H9 (cell line): ENCODE results near the gene CNOT9. TPM values are rescaled to one million over a fixed set of nuclear protein-coding genes. Genes with fewer than 3 reads are reported as not detected.

Source experiments
- DNase-seq: peaks from one replicate; pipeline ENCODE4 v3.0.0-alpha.2; 2017
- H2AFZ ChIP-seq: one replicate; pipeline ENCODE4 v1.6.1; 2013; ENCODE audit warnings: mild to moderate bottlenecking, low read length, control low read depth, moderate library complexity
- H2AK5ac ChIP-seq: 2 replicates; pipeline ENCODE4 v1.6.1; 2013; ENCODE audit warnings: low read length, control low read depth, mixed read lengths; ENCODE audit not compliant: insufficient read length
- H2BK120ac ChIP-seq: one replicate; pipeline ENCODE4 v1.6.1; 2013; ENCODE audit warnings: low read depth, mild to moderate bottlenecking, low read length, control low read depth, inconsistent platforms; ENCODE audit not compliant: poor library complexity, severe bottlenecking
- H2BK12ac ChIP-seq: 2 replicates; pipeline ENCODE4 v1.6.1; 2013; ENCODE audit warnings: low read length, control low read depth, mixed read lengths, low read depth; ENCODE audit not compliant: insufficient read length
- H2BK15ac ChIP-seq: 2 replicates; pipeline ENCODE4 v1.6.1; 2013; ENCODE audit warnings: low read depth, low read length, control low read depth
- H2BK20ac ChIP-seq: one replicate; pipeline ENCODE4 v1.6.1; 2013; ENCODE audit warnings: low read depth, mild to moderate bottlenecking, low read length, control low read depth, inconsistent platforms; ENCODE audit not compliant: poor library complexity, severe bottlenecking
- H2BK5ac ChIP-seq: 2 replicates; pipeline ENCODE4 v1.6.1; 2013; ENCODE audit warnings: low read length, control low read depth, mixed read lengths; ENCODE audit not compliant: insufficient read length
- H3K14ac ChIP-seq: 2 replicates; pipeline ENCODE4 v1.6.1; 2013; ENCODE audit warnings: low read length, control low read depth; ENCODE audit not compliant: insufficient read depth
- H3K18ac ChIP-seq: 2 replicates; pipeline ENCODE4 v1.6.1; 2013; ENCODE audit warnings: low read depth, mild to moderate bottlenecking, mixed read lengths, low read length, control low read depth; ENCODE audit not compliant: insufficient read length
- H3K23ac ChIP-seq: 2 replicates; pipeline ENCODE4 v1.6.1; 2013; ENCODE audit warnings: low read length, control low read depth, mixed read lengths, low read depth; ENCODE audit not compliant: insufficient read length
- H3K23me2 ChIP-seq: 2 replicates; pipeline ENCODE4 v1.6.1; 2013; ENCODE audit warnings: low read depth, mild to moderate bottlenecking, mixed read lengths, low read length, control low read depth; ENCODE audit not compliant: insufficient read length, poor library complexity, severe bottlenecking
- H3K27ac ChIP-seq: 2 replicates; pipeline ENCODE4 v1.5.1; 2013; ENCODE audit warnings: low read length, control low read depth, mixed read lengths, low read depth; ENCODE audit not compliant: insufficient read length
- H3K27me3 ChIP-seq: 2 replicates; pipeline ENCODE4 v1.6.1; 2013; ENCODE audit warnings: low read length, control low read depth, inconsistent platforms; ENCODE audit not compliant: insufficient read depth
- H3K4ac ChIP-seq: 2 replicates; pipeline ENCODE4 v1.6.1; 2013; ENCODE audit warnings: low read depth, mild to moderate bottlenecking, control low read depth, inconsistent platforms, low read length, moderate library complexity
- H3K4me1 ChIP-seq: 2 replicates; pipeline ENCODE4 v1.6.1; 2013; ENCODE audit warnings: low read length, control low read depth, inconsistent platforms; ENCODE audit not compliant: insufficient read depth
- H3K4me2 ChIP-seq: 2 replicates; pipeline ENCODE4 v1.6.1; 2013; ENCODE audit warnings: low read length, control low read depth, mixed read lengths; ENCODE audit not compliant: insufficient read length, insufficient read depth
- H3K56ac ChIP-seq: 2 replicates; pipeline ENCODE4 v1.6.1; 2013; ENCODE audit warnings: low read depth, mild to moderate bottlenecking, mixed read lengths, low read length, control low read depth; ENCODE audit not compliant: insufficient read length
- H3K79me1 ChIP-seq: 2 replicates; pipeline ENCODE4 v1.6.1; 2013; ENCODE audit warnings: low read depth, mild to moderate bottlenecking, moderate library complexity, low read length, control low read depth, inconsistent platforms; ENCODE audit not compliant: insufficient read depth, poor library complexity, severe bottlenecking
- H3K79me2 ChIP-seq: 2 replicates; pipeline ENCODE4 v1.6.1; 2013; ENCODE audit warnings: low read length, control low read depth, inconsistent platforms; ENCODE audit not compliant: insufficient read depth
- H3K9ac ChIP-seq: 2 replicates; pipeline ENCODE4 v1.6.1; 2013; ENCODE audit warnings: low read length, control low read depth, mixed read lengths; ENCODE audit not compliant: insufficient read length; ENCODE audit errors: extremely low read depth
- H3K9me3 ChIP-seq: one replicate; pipeline ENCODE4 v1.6.1; 2013; ENCODE audit warnings: low read depth, low read length, inconsistent platforms; ENCODE audit not compliant: control insufficient read depth
- H3T11ph ChIP-seq: one replicate; pipeline ENCODE4 v1.6.1; 2013; ENCODE audit warnings: mild to moderate bottlenecking, low read length, control low read depth, inconsistent platforms
- H4K20me1 ChIP-seq: one replicate; pipeline ENCODE4 v1.6.1; 2013; ENCODE audit not compliant: control insufficient read depth, insufficient read length, insufficient read depth
- H4K5ac ChIP-seq: 2 replicates; pipeline ENCODE4 v1.6.1; 2013; ENCODE audit warnings: low read depth, mild to moderate bottlenecking, mixed read lengths, low read length, control low read depth; ENCODE audit not compliant: insufficient read length
- H4K8ac ChIP-seq: replicated peaks from 2 replicates; pipeline ENCODE4 v1.6.1; 2013; ENCODE audit warnings: low read length, control low read depth, mixed read lengths, low read depth; ENCODE audit not compliant: insufficient read length
- H4K91ac ChIP-seq: 2 replicates; pipeline ENCODE4 v1.6.1; 2013; ENCODE audit warnings: low read depth, mild to moderate bottlenecking, moderate library complexity, mixed read lengths, low read length, control low read depth; ENCODE audit not compliant: insufficient read length
- H3K27ac Mint-ChIP-seq, 3 experiments: 2 replicates in 2 of 3; 3 replicates in 1 of 3; pipeline ENCODE4 v1.8.0; 2020 to 2021; ENCODE audit warnings: mixed read lengths in 3 of 3, mild to moderate bottlenecking in 1 of 3, moderate library complexity in 1 of 3
- H3K27me3 Mint-ChIP-seq: 2 replicates; pipeline ENCODE4 v1.8.0; 2021; ENCODE audit warnings: low read depth, mild to moderate bottlenecking, moderate library complexity, mixed read lengths
- H3K36me3 Mint-ChIP-seq, 3 experiments: 2 replicates in 2 of 3; 3 replicates in 1 of 3; pipeline ENCODE4 v1.8.0; 2020 to 2021; ENCODE audit warnings: low read depth in 3 of 3, mixed read lengths in 3 of 3; ENCODE audit not compliant: insufficient read depth in 1 of 3
- H3K4me1 Mint-ChIP-seq, 2 experiments: 2 replicates each; pipeline ENCODE4 v1.8.0; 2020; ENCODE audit warnings: mixed read lengths in 2 of 2
- H3K4me3 Mint-ChIP-seq, 2 experiments: 2 replicates in 1 of 2; 3 replicates in 1 of 2; pipeline ENCODE4 v1.8.0; 2020 to 2021; ENCODE audit warnings: mild to moderate bottlenecking in 2 of 2, mixed read lengths in 2 of 2, moderate library complexity in 1 of 2
- H3K9me3 Mint-ChIP-seq, 2 experiments: 2 replicates in 1 of 2; 3 replicates in 1 of 2; pipeline ENCODE4 v1.8.0; 2020; ENCODE audit warnings: mild to moderate bottlenecking in 2 of 2, mixed read lengths in 2 of 2, moderate library complexity in 1 of 2
- CTCF ChIP-seq: fragments of 200-600 bp; sonication (generic); conservative IDR thresholded peaks from 3 replicates; pipeline ENCODE4 v1.8.0; 2021; ENCODE audit warnings: antibody characterized with exemption, mild to moderate bottlenecking
- WGBS: extraction: QIAGEN DNeasy Blood & Tissue Kit; methylation state at CpG from one replicate; pipeline ENCODE4 v1.1.7; 2013; ENCODE audit warnings: missing lambda C conversion rate, low lambda C conversion rate, mixed read lengths; ENCODE audit not compliant: insufficient read length; ENCODE audit errors: extremely low coverage; 5-methylcytosine and 5-hydroxymethylcytosine counted together
- total RNA-seq: library from RNA; stranded (reverse); gene quantifications from 2 replicates; pipeline ENCODE4 v1.2.1, GENCODE V29; 2021

The CNOT9 gene
- total RNA-seq, 1 experiment from 2014 or later: 91.2 TPM

GRCh38 chr2:218626369-218626768, 57.7 kb downstream of the CNOT9 start:
- H3K9me3 ChIP-seq: no peaks in the 10 kb centered on the region
- H3K56ac ChIP-seq: no peak overlapping the region
- no peak overlapping the region for H3K9ac ChIP-seq
- H3K79me2 ChIP-seq: no peaks in the 10 kb centered on the region
- no peaks in the 10 kb centered on the region; a peak in 1 of 5 replicates for H3K9me3 Mint-ChIP-seq
- H2BK120ac ChIP-seq: no peak overlapping the region
- no peak overlapping the region for H2BK12ac ChIP-seq
- H2BK15ac ChIP-seq: no peak overlapping the region
- H4K5ac ChIP-seq: no peak overlapping the region
- DNase-seq: no peak
- no peak overlapping the region for H3K27ac ChIP-seq
- no peak overlapping the region for H3K14ac ChIP-seq
- no peak overlapping the region for H2BK5ac ChIP-seq
- no peak overlapping the region for H2AFZ ChIP-seq
- H4K91ac ChIP-seq: no peak overlapping the region
- no peak overlapping the region for H3K23ac ChIP-seq
- H3K4me2 ChIP-seq: no peak overlapping the region
- H3K4ac ChIP-seq: no peak overlapping the region
- H3K4me3 Mint-ChIP-seq: no peak overlapping the region
- H2BK20ac ChIP-seq: no peak overlapping the region
- TF ChIP-seq CTCF: no peak
- H4K8ac ChIP-seq: no peak overlapping the region
- no peak overlapping the region for H3T11ph ChIP-seq
- no CpG with 5 or more reads among the region's 4 CpGs for WGBS
- no peaks in the 10 kb centered on the region for H4K20me1 ChIP-seq
- no peak overlapping the region for H2AK5ac ChIP-seq
- no peaks in the 10 kb centered on the region for H3K4me1 ChIP-seq
- no peaks in the 10 kb centered on the region for H3K79me1 ChIP-seq
- H3K27me3 Mint-ChIP-seq: no peaks in the 10 kb centered on the region; the same call in none of the 2 replicates
- no peak overlapping the region for H3K18ac ChIP-seq
- no peaks in the 10 kb centered on the region for H3K4me1 Mint-ChIP-seq
- no peaks in the 10 kb centered on the region for H3K36me3 Mint-ChIP-seq
- H3K27me3 ChIP-seq: no peaks in the 10 kb centered on the region
- H3K23me2 ChIP-seq: no peaks in the 10 kb centered on the region
- H3K27ac Mint-ChIP-seq: no peak overlapping the region
